GM08714 (cell line): ENCODE data around the gene FAM193A.
A peak's percentile ranks its signal among the peaks of the same experiment; 100 is the strongest.
"Not testable (repeated sequence)": the region's sequence is repeated elsewhere in the genome, so short reads cannot be mapped to it uniquely, and the experiment has no call there.

Experiments
- H3K4me3 ChIP-seq: fragments of 200-500 bp; sonication (Bioruptor generic); 2 replicates; pipeline ENCODE4 v1.5.1; 2014; ENCODE audit warnings: mild to moderate bottlenecking, low read length, inconsistent platforms
- ZNF274 ChIP-seq: IDR thresholded peaks from 2 replicates; pipeline ENCODE4 v1.6.1; 2012; ENCODE audit warnings: mild to moderate bottlenecking, low read depth, low read length

Gene FAM193A

DNA sequence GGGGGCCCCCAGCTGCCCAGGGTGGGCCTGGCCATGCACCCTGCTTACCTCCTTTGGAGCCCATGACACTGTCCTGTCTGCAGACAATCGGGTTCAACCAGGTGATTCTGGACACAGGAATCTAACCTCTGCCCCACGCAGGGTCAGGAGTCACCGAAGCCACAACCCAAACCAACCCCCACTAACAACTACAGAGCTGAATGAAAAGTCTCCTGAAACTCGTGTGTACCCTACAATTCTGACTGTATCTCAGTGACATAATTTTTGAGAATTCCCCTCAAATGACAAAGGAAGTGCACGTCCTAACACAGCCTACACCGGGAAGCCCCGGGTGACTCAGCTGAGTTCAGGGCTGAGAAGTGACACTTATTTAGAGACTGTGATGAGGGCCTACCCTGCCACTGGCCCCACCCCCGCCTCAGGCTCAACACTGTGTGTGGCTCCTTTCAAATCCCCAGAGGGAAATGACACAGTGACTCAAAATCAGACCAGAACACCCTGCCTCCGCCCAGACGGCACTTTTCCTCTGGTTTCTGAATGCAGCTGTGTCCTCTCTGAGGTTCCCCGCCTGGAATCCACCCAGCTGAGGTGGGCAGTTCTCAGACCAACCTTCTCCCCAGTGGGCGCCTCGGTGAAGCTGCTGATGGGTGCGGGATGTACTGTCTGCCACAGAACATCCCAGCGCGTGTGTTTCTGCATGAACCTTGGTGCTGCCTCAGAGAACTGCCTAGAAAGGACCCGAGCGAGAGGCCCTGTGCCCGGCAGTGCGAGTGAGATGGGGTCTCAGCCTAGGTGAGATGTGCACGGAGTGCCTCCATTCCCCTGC is 209.7 kb downstream of the FAM193A start:
- no peak for TF ChIP-seq ZNF274
- H3K4me3 ChIP-seq: no peak overlapping the region; the same call in 1 of the 2 replicates

GRCh38 chr4:2746891-2747695 is 210.6 kb downstream of the FAM193A start:
- H3K4me3 ChIP-seq: no peak overlapping the region; the same call in 1 of the 2 replicates
- no peak for TF ChIP-seq ZNF274

DNA sequence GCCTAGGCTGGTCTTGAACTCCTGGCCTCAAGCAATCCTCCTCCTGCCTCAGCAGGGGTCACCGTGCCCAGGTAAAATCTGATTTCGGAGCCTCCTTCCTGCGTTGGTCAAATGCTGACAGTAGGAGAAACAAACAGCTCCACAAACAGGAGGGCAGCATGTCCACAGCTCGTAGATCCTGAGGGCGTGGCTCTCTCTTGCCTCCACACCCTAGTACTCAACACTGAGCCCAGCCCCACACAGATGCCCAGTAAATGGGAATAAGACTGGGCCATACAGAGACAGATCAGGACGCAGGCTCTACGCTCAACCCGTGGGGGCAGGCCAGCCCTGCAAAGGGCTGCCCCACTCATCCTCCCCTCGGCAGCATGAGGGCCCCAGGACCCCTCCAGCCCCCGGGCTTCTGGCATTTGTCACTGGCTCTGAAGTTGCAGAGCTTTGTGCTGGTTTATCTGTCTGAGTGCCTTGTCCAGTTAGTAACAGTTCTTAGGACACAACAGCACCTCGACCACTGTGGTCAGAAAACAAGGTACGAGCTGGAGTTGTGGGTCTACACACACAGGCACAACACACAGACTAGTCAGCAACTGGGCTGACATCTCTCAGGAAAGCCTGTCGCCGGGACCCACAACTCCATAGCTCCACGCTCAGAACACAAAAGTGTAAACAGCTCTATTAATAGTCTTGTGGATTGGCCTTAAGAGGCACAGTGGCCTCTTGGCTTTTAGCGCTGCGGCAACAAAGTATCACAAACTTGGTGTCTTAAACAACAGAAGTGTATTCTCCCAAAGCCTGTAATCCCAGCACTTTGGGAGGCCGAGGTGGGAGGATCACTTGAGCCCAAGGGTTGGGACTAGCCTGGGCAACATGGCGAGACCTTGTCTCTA is 214.5 kb downstream of the FAM193A start:
- no peak for TF ChIP-seq ZNF274
- H3K4me3 ChIP-seq: no peak overlapping the region

DNA sequence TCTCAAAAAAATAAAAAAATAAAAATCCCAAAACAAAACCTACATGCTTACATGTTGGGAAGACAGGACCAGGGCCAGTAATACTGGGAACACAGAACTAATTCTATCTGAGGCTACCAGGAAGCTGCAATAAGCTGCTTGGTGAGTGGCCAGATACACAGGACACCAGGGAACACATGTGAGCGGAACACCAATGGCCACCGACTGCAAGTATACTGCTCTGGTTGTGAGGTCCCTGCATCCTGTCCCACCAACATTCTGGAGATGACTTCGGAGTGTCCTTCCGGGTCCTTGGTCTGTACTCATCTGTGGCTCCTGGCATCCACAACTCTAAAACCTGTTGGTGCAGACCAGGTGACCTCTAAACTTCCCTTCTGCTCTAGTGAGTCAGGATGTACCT is 217.0 kb downstream of the FAM193A start:
- TF ChIP-seq ZNF274: no peak

GRCh38 chr4:2754848-2755819 is 218.7 kb downstream of the FAM193A start:
- H3K4me3 ChIP-seq: peak overlapping the region; percentile 98
- no peak for TF ChIP-seq ZNF274

More for the DNA sequence above, 217.0 kb downstream of the FAM193A start:
- H3K4me3 ChIP-seq: no peak overlapping the region

GRCh38 chr4:2755821-2756690 is 219.6 kb downstream of the FAM193A start, which contains the start of gene TNIP2:
TSS of gene TNIP2 (minus strand) at chr4:2756336. CDS start at chr4:2756289, 47 bp downstream.
- TF ChIP-seq ZNF274: no peak
- peak within 1 kb of the TSS; percentile 98 for H3K4me3 ChIP-seq

DNA sequence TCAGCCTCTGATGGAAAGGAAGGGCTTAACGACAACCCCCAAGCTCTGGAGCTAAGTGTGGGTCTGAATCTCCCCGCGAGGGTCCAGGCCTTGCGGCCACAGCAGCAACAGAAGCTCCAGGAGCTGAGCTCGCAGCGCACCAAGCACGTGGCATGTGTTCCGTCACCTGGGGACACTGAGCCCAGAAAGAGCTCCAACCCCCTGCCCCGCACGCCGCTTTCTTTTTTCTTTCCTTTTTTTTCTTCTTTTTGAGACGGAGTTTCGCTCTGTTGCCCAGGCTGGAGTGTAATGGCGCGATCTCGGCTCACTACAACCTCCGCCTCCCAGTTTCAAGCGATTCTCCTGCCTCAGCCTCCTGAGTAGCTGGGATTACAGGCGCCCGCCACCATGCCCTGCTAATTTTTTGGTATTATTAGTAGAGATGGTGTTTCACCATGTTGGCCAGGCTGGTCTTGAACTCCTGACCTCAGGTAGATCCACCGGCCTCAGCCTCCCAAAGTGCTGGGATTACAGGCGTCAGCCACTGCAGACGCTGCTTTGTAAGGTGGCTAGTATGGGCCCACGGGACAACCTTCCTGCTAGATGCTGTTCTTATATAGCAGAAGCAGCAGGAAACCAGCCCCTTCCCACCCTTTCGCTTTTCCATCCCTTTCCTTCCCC is 220.4 kb downstream of the FAM193A start:
- H3K4me3 ChIP-seq: no peak overlapping the region; the same call in 1 of the 2 replicates
- TF ChIP-seq ZNF274: no peak

DNA sequence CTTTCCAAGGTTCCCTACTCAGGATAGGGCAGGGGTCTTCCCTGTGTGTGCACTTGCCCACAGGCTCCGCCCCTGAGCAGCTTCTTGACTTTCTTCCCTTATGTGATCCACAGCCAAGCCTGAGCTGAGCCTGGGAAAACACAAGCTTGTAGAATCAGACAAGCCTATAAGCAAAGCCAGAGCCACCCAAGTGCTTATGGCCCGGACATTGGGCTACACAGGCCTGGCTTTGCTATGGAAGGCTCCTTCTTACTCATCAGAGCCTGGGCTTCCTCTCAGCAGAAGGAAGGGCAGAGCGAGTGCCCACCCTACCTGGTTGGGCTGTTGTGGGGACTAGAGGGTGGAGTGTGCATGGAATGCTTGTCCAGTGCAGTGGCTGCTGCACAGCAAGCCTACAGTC is 221.0 kb downstream of the FAM193A start:
- no peak overlapping the region for H3K4me3 ChIP-seq
- TF ChIP-seq ZNF274: no peak

DNA sequence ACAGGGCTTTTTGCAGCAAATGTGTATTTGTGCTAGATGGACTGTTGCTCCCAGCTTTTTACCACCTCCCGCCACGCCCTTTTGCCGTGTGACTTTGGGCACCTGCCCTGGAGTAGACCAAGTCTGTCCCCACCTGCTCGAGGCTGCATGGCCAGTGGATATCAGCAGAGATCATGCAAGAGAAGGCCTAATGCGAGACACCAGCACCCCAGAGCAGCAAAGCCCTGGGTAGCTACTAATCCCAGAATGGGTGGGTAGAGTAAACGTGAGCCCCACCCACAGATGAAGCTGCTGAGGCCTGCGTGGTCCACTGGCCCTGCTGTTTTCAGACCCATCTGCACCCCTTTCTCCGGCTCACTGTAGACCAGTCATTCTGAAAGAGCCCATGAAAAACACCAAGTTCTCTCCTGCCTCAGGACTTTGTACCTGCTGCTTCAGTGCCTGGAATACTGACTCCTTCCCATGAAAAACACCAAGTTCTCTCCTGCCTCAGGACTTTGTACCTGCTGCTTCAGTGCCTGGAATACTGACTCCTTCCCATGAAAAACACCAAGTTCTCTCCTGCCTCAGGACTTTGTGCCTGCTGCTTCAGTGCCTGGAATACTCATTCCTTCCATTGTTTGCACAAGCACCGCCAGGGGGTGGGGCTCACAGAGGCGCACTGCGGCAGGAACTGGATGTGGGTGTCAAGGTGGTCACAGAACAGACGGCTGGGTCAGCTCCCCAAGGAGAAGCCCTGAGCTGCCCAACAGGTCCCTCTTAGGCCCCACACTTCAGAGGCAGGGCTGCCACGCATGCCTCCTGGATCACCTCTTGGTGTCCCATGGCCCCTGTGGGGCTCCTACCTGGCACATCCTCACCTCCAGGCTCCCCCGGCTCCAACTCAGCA is 224.8 kb downstream of the FAM193A start:
- no peak overlapping the region for H3K4me3 ChIP-seq
- no peak for TF ChIP-seq ZNF274

DNA sequence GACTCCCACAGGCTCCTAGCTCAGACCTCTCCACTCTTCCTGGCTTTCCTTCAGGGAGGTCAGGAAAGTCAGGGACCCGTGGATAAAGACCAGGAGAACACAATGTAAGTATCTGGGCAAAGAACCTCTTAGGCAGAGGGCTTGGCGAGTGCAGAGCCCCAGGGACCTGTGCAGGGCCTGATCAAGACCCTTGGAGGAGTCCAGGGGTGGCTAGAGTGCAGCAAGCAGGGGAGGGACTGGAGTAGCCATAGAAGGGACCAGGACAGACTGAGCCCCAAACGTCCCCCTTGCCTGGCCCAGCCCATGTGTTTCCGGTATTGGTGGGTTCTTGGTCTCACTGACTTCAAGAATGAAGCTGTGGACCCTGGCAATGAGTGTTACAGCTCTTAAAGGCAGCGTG is 225.6 kb downstream of the FAM193A start:
- TF ChIP-seq ZNF274: no peak
- H3K4me3 ChIP-seq: no peak overlapping the region

- not testable (repeated sequence) for H3K4me3 ChIP-seq
Observed at GRCh38 chr4:2762486-2763370, 226.3 kb downstream of the FAM193A start.
